ENCODE results near the gene OR52K1. TPM values are rescaled to one million over a fixed set of nuclear protein-coding genes. Genes with fewer than 3 reads are reported as not detected.

OR52K1 gene
- total and polyA plus RNA-seq, 11 donors = 0.05 TPM; not detected in 9

DNA sequence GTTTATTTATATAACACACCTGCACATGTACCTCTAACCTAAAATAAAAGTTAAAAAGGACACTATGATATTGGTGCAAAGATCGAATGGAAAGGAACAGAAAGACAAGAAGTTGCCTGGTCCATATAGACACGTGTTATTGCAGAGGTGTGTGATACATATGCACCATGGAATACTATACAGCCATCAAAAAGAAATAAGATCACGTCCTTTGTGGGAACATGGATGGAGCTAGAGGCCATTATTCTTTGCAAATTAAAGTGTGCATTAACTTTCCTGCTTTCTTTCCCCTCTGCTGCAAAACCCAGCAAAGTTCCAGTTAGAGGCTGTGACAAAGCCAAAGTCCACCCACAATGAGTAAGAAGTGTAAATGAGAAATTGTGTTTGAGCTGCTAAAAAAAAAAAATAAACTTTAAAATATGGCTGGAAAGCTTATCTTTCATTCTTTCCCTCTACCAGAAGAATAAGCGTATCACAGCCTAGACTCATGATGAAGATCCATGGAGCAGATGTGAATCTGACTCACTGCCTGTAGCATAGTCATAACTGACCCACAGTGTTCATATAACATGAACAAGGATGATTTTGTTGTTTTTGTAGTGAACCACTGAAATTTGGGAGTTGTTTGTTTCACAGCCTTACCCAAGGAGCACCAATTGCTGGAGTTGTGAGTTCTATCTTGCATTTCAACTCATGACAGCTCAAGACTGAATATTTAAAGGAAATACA is 9.6 kb downstream of the OR52K1 start:
- H3K4me3 ChIP-seq = no peak overlapping the region
- intact Hi-C loops (cut with DNase I) = loop anchor here in 6 of 10 donors (2.0 to 10.0 kb wide), 4 partner anchors 97 to 305 kb away; partner anchors contain the start of gene TRIM21 (in 1 of the 6)
- no peaks in the 10 kb centered on the region for H3K36me3 ChIP-seq
- H3K9me3 ChIP-seq = peaks cover 0 to 7% (median 0%) of the 10 kb centered on the region in 12 donors
- ATAC-seq (no peak), DNase-seq (no peak)
- peaks cover 0 to 15% (median 0%) of the 10 kb centered on the region in 9 donors for H3K27me3 ChIP-seq
- peaks cover 0 to 6% (median 0%) of the 10 kb centered on the region in 12 donors for H3K4me1 ChIP-seq
- no peak overlapping the region for H3K27ac ChIP-seq
- TF ChIP-seq, protein P1, sequence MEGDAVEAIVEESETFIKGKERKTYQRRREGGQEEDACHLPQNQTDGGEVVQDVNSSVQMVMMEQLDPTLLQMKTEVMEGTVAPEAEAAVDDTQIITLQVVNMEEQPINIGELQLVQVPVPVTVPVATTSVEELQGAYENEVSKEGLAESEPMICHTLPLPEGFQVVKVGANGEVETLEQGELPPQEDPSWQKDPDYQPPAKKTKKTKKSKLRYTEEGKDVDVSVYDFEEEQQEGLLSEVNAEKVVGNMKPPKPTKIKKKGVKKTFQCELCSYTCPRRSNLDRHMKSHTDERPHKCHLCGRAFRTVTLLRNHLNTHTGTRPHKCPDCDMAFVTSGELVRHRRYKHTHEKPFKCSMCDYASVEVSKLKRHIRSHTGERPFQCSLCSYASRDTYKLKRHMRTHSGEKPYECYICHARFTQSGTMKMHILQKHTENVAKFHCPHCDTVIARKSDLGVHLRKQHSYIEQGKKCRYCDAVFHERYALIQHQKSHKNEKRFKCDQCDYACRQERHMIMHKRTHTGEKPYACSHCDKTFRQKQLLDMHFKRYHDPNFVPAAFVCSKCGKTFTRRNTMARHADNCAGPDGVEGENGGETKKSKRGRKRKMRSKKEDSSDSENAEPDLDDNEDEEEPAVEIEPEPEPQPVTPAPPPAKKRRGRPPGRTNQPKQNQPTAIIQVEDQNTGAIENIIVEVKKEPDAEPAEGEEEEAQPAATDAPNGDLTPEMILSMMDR (IDR thresholded peaks at IDR 0.05) = no peak
- no peak for TF ChIP-seq POLR2A (IDR thresholded peaks at IDR 0.05)
- 76 to 81% (median 80%) methylated on average over 4 of the region's 4 CpGs for WGBS, 4 donors

DNA sequence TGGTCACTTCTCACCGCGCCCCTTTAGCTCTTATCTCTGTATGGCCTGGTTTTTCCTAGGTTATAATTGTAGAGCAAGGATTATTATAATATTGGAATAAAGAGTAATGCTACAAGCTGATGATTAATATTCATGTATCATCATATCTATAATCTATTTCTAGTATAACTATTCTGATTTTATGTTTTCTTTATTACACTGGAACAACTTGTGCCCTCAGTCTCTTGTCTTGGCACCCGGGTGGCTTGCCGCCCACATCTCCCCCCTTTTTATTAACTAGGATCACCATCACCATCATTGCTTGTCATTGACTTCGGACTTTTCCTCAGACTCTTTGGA is 11.0 kb downstream of the OR52K1 start:
- ATAC-seq = no peak
- Histone ChIP-seq H3K27me3 (peaks cover 0 to 14% (median 0%) of the 10 kb centered on the region in 9 donors), H3K27ac (no peak overlapping the region), H3K4me3 (no peak overlapping the region), H3K4me1 (peaks cover 0 to 8% (median 0%) of the 10 kb centered on the region in 12 donors), H3K9me3 (peaks cover 0 to 7% (median 0%) of the 10 kb centered on the region in 12 donors), H3K36me3 (no peaks in the 10 kb centered on the region)
- no peak for DNase-seq
- WGBS, 4 donors = 38 to 46% (median 42%) methylated on average over 5 of the region's 5 CpGs
- intact Hi-C loops (cut with DNase I) = loop anchor here in 9 of 10 donors (1.0 to 10.0 kb wide), 6 partner anchors 46 to 307 kb away; partner anchors contain the start of gene TRIM21 (in 1 of the 9)
- no peak for TF ChIP-seq POLR2A (IDR thresholded peaks at IDR 0.05)
- TF ChIP-seq, protein P1 (IDR thresholded peaks at IDR 0.05) = peak in 1 of 12 donors; percentile 51

DNA sequence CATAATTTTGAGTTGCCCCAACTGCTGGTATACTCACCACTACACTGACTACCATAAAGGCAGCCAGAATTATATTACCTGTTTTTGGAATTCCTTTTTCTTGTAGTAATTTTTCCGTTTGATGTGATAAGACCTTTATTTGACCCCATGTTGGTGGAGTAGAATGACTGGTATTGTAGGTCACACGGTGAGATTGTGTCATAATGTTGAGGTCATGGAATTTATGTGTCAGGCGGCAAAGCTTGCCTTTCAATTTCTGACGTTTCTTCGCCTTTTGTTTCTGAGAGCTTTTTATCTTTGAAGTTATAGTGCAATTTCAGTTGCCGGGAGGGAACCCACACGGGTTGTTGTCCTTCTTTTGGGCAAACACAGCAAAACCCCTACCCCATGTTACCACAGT is 13.0 kb downstream of the OR52K1 start:
- H3K4me1 ChIP-seq = peaks cover 0 to 8% (median 0%) of the 10 kb centered on the region in 12 donors
- no peak for DNase-seq
- no peaks in the 10 kb centered on the region for H3K36me3 ChIP-seq
- no peak for ATAC-seq
- H3K27me3 ChIP-seq = peaks cover 0 to 18% (median 0%) of the 10 kb centered on the region in 9 donors
- H3K27ac ChIP-seq = no peak overlapping the region
- no peak overlapping the region for H3K4me3 ChIP-seq
- intact Hi-C loops (cut with DNase I) = loop anchor here in 3 of 10 donors (2.0 to 10.0 kb wide), 3 partner anchors 101 to 309 kb away; partner anchors contain the start of gene TRIM21 (in 1 of the 3)
- 49 to 60% (median 57%) methylated on average over 7 of the region's 7 CpGs for WGBS, 4 donors
- TF ChIP-seq POLR2A (IDR thresholded peaks at IDR 0.05) = no peak
- TF ChIP-seq, protein P1 (IDR thresholded peaks at IDR 0.05) = no peak
- H3K9me3 ChIP-seq = peaks cover 0 to 7% (median 0%) of the 10 kb centered on the region in 12 donors

DNA sequence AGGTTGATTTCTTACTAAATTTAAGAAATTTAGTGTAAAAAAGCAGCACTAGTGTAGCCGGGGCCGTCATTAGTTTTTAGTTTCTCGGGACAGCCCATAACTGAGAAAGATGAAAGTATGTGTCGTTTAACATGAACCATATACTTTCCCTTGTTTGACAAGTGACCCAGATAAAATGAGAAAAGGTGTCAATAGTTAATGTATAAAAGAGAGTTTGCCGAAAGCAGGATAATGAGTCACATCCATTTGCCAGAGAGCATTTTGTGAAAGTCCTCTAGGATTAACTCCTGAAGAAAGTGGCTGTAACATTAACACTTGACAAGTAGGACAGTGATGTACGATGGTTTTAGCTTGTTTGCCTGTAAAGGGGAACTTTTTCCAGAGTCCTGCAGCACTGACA is 13.5 kb downstream of the OR52K1 start:
- peaks cover 0 to 18% (median 0%) of the 10 kb centered on the region in 9 donors for H3K27me3 ChIP-seq
- ATAC-seq (no peak), DNase-seq (no peak)
- H3K4me3 ChIP-seq = no peak overlapping the region
- intact Hi-C loops (cut with DNase I) = loop anchor here in 3 of 10 donors (2.0 to 10.0 kb wide), 3 partner anchors 101 to 309 kb away; partner anchors contain the start of gene TRIM21 (in 1 of the 3)
- TF ChIP-seq POLR2A (IDR thresholded peaks at IDR 0.05) = no peak
- TF ChIP-seq, protein P1 (IDR thresholded peaks at IDR 0.05) = no peak
- peaks cover 0 to 8% (median 0%) of the 10 kb centered on the region in 12 donors for H3K4me1 ChIP-seq
- peaks cover 0 to 7% (median 0%) of the 10 kb centered on the region in 12 donors for H3K9me3 ChIP-seq
- 53 to 71% (median 66%) methylated on average over 6 of the region's 6 CpGs for WGBS, 4 donors
- no peaks in the 10 kb centered on the region for H3K36me3 ChIP-seq
- H3K27ac ChIP-seq = no peak overlapping the region
